ENCODE measurements around the gene TAF4. TPM values are rescaled to one million over a fixed set of nuclear protein-coding genes. Genes with fewer than 3 reads are reported as not detected.

The TAF4 gene
- total RNA-seq, 1 donor from 2014 or later = 3.1 TPM

DNA sequence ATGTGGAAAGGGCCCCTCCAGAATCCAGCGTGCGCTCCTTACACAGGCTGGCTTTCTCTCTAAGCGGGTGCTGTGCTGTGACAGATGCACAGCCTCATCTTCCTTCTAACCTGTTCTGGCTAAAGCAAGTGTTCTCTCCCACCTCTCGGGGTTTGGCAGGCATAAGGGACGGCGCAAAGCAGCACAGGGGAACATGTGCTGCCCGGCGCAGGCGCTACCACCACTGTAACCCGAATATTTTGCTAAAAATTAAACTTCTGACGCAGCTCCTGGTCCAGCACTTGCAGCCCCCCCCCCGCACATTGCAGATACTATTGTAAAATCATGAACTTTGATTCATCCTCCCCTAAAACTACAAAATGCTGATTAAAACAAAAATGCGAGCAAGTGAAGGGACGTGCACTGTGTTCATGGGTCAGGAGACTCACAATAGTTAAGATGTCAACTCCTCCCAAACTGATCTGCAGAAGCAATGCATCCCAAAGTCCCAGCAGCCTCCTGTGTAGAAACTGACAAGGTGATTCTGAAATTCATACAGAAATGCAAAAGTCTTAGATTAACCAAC lies 43.0 kb downstream of the TAF4 start:
- DNase-seq (ENCODE audit: low read depth, low spot score) = no peak

GRCh38 chr20:62021793-62022385 lies 43.8 kb downstream of the TAF4 start:
- no peak for DNase-seq (ENCODE audit: low read depth, low spot score)

GRCh38 chr20:62020935-62021701 lies 44.6 kb downstream of the TAF4 start:
- no peak for DNase-seq (ENCODE audit: low read depth, low spot score)

- DNase-seq (ENCODE audit: low read depth, low spot score) = no peak
Observed at GRCh38 chr20:62019881-62020492, 45.7 kb downstream of the TAF4 start.

GRCh38 chr20:62019144-62019805 lies 46.4 kb downstream of the TAF4 start:
- no peak for DNase-seq (ENCODE audit: low read depth, low spot score)

DNA sequence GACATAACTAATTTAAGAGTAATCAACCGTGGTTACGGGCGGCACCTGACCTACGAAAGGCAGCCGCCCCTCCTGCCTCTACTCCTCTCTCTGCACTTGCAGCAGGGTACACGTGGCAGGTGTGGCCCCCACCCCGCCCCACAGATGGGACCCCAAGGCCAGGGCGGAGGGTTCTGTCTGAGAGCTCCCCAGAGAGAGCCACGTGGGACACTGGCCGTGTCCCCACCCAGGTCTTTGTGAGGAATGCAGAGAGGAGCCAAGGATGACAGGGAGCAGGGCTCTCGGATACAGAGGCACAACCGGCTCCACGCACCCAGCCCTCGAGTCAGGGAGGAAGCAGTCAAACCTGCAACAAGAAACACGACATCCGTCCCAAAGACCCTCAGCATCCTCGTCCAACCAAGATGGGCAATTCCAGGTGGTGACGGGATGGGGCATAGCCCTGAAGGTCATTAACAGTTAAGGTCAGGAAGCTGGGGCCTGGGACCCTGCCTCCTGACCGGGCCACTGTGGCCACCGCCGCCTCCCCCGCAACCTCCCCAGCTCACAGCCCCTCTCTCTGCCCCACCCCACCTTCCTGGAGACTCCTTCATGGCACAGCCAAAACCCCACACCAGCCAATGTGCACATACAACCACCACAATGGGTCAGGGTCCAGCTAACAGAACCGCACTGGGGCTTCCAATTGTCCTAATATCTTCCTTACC lies 47.1 kb downstream of the TAF4 start:
- no peak for DNase-seq (ENCODE audit: low read depth, low spot score)

GRCh38 chr20:62015540-62016288 lies 50.0 kb downstream of the TAF4 start:
- DNase-seq (ENCODE audit: low read depth, low spot score) = no peak

GRCh38 chr20:62014889-62015537 lies 50.7 kb downstream of the TAF4 start:
- no peak for DNase-seq (ENCODE audit: low read depth, low spot score)

DNA sequence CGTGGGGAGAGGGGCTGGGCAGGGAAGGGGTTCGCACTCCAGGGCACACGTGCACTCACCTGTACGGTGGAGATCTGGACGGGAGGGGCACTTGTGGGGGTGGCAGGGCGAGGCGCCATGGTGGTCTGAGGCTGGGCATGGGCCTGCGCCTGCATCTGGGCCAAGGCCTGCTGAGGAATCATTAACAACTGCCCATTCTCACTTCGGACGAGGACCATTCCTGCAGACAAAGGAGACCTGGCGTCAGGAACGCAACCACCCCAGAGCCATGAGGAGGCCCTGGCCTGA lies 51.2 kb downstream of the TAF4 start:
- no peak for DNase-seq (ENCODE audit: low read depth, low spot score)

GRCh38 chr20:62012631-62013030 lies 53.0 kb downstream of the TAF4 start:
- DNase-seq (ENCODE audit: low read depth, low spot score) = no peak

DNA sequence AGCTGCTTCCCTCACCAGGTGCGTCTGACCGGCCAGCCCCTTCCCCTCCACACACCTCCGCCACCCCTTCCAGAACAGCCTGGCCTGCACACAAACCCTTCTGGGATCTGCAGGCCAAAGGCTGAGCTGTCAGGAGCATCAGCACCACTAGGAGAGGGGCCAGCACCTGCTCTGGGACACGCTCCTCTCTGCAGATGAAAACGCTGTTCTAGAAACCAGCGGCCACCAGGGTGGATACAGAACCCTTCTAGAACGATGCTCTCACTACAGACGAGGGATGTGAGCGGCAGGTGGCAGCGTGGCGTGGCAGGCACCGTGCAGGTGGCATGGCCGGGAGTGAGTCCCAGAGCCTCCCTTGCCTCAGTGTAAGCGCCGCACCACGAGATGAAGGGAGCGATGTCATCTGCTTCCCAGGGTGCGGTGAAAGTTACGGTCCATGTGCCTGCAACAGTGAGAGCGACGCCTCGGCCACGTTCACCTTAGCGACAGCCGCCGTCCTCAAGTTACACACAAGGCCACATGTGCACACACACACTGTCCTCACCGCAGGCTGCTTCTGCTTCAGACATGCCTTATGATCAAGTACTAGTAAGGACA lies 53.6 kb downstream of the TAF4 start:
- DNase-seq (ENCODE audit: low read depth, low spot score) = no peak

DNA sequence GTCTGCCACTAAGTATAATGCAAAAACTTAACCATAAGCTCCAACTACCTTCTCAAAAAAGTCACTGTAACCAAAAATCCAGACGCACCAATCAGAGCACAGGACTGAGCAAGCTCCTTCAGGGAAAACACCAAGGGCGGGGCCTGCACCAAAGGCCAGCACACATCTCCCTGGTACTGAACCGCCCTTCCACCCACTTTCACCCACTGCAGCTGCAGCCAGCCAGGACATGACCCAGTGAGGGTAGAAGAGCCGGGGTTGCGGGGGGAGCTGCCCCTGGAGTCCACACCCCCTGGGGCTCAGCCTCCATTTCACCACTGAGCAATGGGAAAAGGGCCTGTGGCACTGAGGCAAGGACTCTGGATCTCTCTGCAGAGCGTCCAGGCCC lies 54.3 kb downstream of the TAF4 start:
- no peak for DNase-seq (ENCODE audit: low read depth, low spot score)

- peak; percentile 8 for DNase-seq (ENCODE audit: low read depth, low spot score)
Observed at GRCh38 chr20:62010551-62011402, 54.9 kb downstream of the TAF4 start.

- no peak for DNase-seq (ENCODE audit: low read depth, low spot score)
Observed at GRCh38 chr20:62009869-62010445, 55.7 kb downstream of the TAF4 start.

DNA sequence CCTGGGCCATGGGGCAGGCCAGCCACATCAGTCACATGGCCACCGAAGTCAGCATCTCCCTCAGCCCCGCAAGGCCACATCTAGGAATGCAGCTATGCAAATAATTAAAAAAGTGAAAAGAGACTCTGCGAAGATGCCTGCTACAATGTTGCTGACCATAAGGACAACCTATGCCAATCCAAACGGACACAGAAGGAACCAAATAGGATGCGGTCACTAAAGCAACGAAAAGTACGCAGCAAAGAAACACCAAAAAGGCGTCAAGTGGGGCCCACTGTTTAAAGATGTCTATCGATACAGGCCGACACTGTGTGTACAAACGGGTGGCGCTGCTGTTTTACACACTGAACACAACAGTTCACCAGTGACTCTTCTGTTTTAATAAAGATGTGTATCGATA lies 56.4 kb downstream of the TAF4 start:
- no peak for DNase-seq (ENCODE audit: low read depth, low spot score)

GRCh38 chr20:62008643-62009183 lies 57.0 kb downstream of the TAF4 start:
- no peak for DNase-seq (ENCODE audit: low read depth, low spot score)

- DNase-seq (ENCODE audit: low read depth, low spot score) = no peak
Observed at GRCh38 chr20:62007127-62007647, 58.5 kb downstream of the TAF4 start.

GRCh38 chr20:62006482-62006881 lies 59.2 kb downstream of the TAF4 start:
- no peak for DNase-seq (ENCODE audit: low read depth, low spot score)
